WTC11 (cell line): Measurements from ENCODE around the gene LTBP1.

Experiments
- GABPB1 ChIP-seq: sonication (generic); formaldehyde crosslinking; IDR thresholded peaks from 2 replicates; pipeline ENCODE4 v1.8.1; 2023; ENCODE audit warnings: mild to moderate bottlenecking, missing genetic modification reagents
- HMGXB4 ChIP-seq: sonication (generic); formaldehyde crosslinking; IDR thresholded peaks from 2 replicates; pipeline ENCODE4 v1.8.1; 2023; ENCODE audit warnings: mild to moderate bottlenecking, moderate library complexity, missing genetic modification reagents
- MAX ChIP-seq: sonication (generic); formaldehyde crosslinking; IDR thresholded peaks from 2 replicates; pipeline ENCODE4 v1.8.0; 2022; ENCODE audit warnings: mild to moderate bottlenecking, missing genetic modification reagents
- ZNF671 ChIP-seq: fragments of 250-450 bp; sonication (Bioruptor Pico); IDR thresholded peaks from 2 replicates; pipeline ENCODE4 v1.8.0; 2021; ENCODE audit warnings: mild to moderate bottlenecking

- TF ChIP-seq GABPB1 (CRISPR knock-in tag), result no peak
- TF ChIP-seq HMGXB4 (CRISPR knock-in tag), result no peak
- TF ChIP-seq MAX, result no peak
- no peak for TF ChIP-seq ZNF671
These were observed 189.8 kb downstream of the LTBP1 start for GRCh38 chr2:33136566-33136965.
